ENCODE data around the gene PANX1.

The PANX1 gene

GRCh38 chr11:94129512-94130297 lies 1.1 kb downstream of the PANX1 start:
- peak; percentile 18 for DNase-seq (ENCODE audit: low spot score)

GRCh38 chr11:94130298-94131046 lies 1.8 kb downstream of the PANX1 start:
- DNase-seq (ENCODE audit: low spot score), result peak; percentile 84

- DNase-seq (ENCODE audit: low spot score), result no peak
Measured at GRCh38 chr11:94131047-94131717, 2.5 kb downstream of the PANX1 start.

- no peak for DNase-seq (ENCODE audit: low spot score)
Measured at GRCh38 chr11:94131718-94132115, 3.1 kb downstream of the PANX1 start.

- peak; percentile 34 for DNase-seq (ENCODE audit: low spot score)
Measured at GRCh38 chr11:94132152-94132558, 3.5 kb downstream of the PANX1 start.

- no peak for DNase-seq (ENCODE audit: low spot score)
Measured at GRCh38 chr11:94132823-94133408, 4.3 kb downstream of the PANX1 start.

- DNase-seq (ENCODE audit: low spot score), result no peak
Measured at GRCh38 chr11:94133752-94134151, 5.1 kb downstream of the PANX1 start.

- DNase-seq (ENCODE audit: low spot score), result peak; percentile 82
Measured at GRCh38 chr11:94134651-94135512, 6.2 kb downstream of the PANX1 start.

GRCh38 chr11:94139416-94139815 lies 10.8 kb downstream of the PANX1 start:
- no peak for DNase-seq (ENCODE audit: low spot score)

- no peak for DNase-seq (ENCODE audit: low spot score)
Measured at GRCh38 chr11:94140154-94140655, 11.6 kb downstream of the PANX1 start.

GRCh38 chr11:94141511-94142307 lies 13.1 kb downstream of the PANX1 start:
- DNase-seq (ENCODE audit: low spot score), result no peak

- no peak for DNase-seq (ENCODE audit: low spot score)
Measured at GRCh38 chr11:94142308-94143281, 14.0 kb downstream of the PANX1 start.

GRCh38 chr11:94144216-94144615 lies 15.6 kb downstream of the PANX1 start:
- DNase-seq (ENCODE audit: low spot score), result no peak

GRCh38 chr11:94144664-94145063 lies 16.0 kb downstream of the PANX1 start:
- DNase-seq (ENCODE audit: low spot score), result no peak

- no peak for DNase-seq (ENCODE audit: low spot score)
Measured at GRCh38 chr11:94145431-94145830, 16.8 kb downstream of the PANX1 start.

- no peak for DNase-seq (ENCODE audit: low spot score)
Measured at GRCh38 chr11:94145916-94146315, 17.3 kb downstream of the PANX1 start.

- no peak for DNase-seq (ENCODE audit: low spot score)
Measured at GRCh38 chr11:94147433-94147845, 18.8 kb downstream of the PANX1 start.

- DNase-seq (ENCODE audit: low spot score), result no peak
Measured at GRCh38 chr11:94148189-94148588, 19.5 kb downstream of the PANX1 start.

- DNase-seq (ENCODE audit: low spot score), result peak; percentile 11
Measured at GRCh38 chr11:94149431-94150017, 20.9 kb downstream of the PANX1 start.

Measured in GM03348 (cell line).